K562 (cell line): ENCODE results near the gene RSAD1. TPM values are rescaled to one million over a fixed set of nuclear protein-coding genes. Genes with fewer than 3 reads are reported as not detected.

Experiments used
- CBX1 ChIP-seq: sonication (generic); IDR thresholded peaks from 2 replicates; pipeline ENCODE4 v1.6.1; 2016; ENCODE audit warnings: antibody characterized with exemption, low read depth, mild to moderate bottlenecking
- CREB3 ChIP-seq: fragments of 450-650 bp; conservative IDR thresholded peaks from 2 replicates; pipeline ENCODE4 v1.6.1; 2016; ENCODE audit warnings: missing genetic modification characterization, low read depth, mild to moderate bottlenecking, missing compliant biosample characterization, moderate library complexity
- DIDO1 ChIP-seq: fragments of 450-650 bp; IDR thresholded peaks from 2 replicates; pipeline ENCODE4 v1.6.1; 2016; ENCODE audit warnings: low read depth, missing biosample characterization, missing genetic modification characterization
- DMBX1 ChIP-seq: fragments of 250-450 bp; sonication (Bioruptor Pico); IDR thresholded peaks from 2 replicates; pipeline ENCODE4 v1.8.0; 2022; ENCODE audit warnings: inconsistent platforms, mild to moderate bottlenecking, moderate library complexity, borderline replicate concordance
- EWSR1 ChIP-seq: fragments of 450-650 bp; IDR thresholded peaks from 2 replicates; pipeline ENCODE4 v1.6.1; 2018; ENCODE audit warnings: borderline replicate concordance, mild to moderate bottlenecking, low read depth, moderate library complexity; ENCODE audit not compliant: partially characterized antibody
- GTF2B ChIP-seq: IDR thresholded peaks from 2 replicates; pipeline ENCODE4 v1.6.1; 2011; ENCODE audit not compliant: insufficient read length; ENCODE audit errors: extremely low read depth
- HDAC8 ChIP-seq: fragments of 450-650 bp; IDR thresholded peaks from 2 replicates; pipeline ENCODE4 v1.6.1; 2016; ENCODE audit warnings: mild to moderate bottlenecking, missing genetic modification characterization, moderate library complexity, missing compliant biosample characterization
- HDGF ChIP-seq: fragments of 450-650 bp; IDR thresholded peaks from 2 replicates; pipeline ENCODE4 v1.6.1; 2016
- HMGXB4 ChIP-seq: sonication (generic); formaldehyde crosslinking; IDR thresholded peaks from 2 replicates; pipeline ENCODE4 v1.8.1; 2023; ENCODE audit warnings: mild to moderate bottlenecking, missing genetic modification reagents
- KAT8 ChIP-seq: fragments of 450-650 bp; IDR thresholded peaks from 2 replicates; pipeline ENCODE4 v1.6.1; 2016; ENCODE audit warnings: low read depth, mild to moderate bottlenecking
- KDM1A ChIP-seq, 2 experiments: fragments of 450-650 bp; IDR thresholded peaks; 2 replicates each; pipeline ENCODE4 v1.6.1; 2016; ENCODE audit warnings: mild to moderate bottlenecking in 2 of 2
- MCM5 ChIP-seq: fragments of 450-650 bp; IDR thresholded peaks from 2 replicates; pipeline ENCODE4 v1.6.1; 2016; ENCODE audit warnings: low read depth
- NR4A1 ChIP-seq, 2 experiments: fragments of 250-450 bp in 1 of 2; fragments of 450-650 bp in 1 of 2; sonication (Bioruptor Pico) in 1 of 2; IDR thresholded peaks; 2 replicates each; pipeline versions ENCODE4 v1.4.0 to v1.6.1; 2016 to 2020; ENCODE audit warnings: mild to moderate bottlenecking in 2 of 2, missing compliant biosample characterization in 1 of 2, missing genetic modification characterization in 1 of 2, moderate library complexity in 1 of 2
- PYGO2 ChIP-seq: fragments of 450-650 bp; IDR thresholded peaks from 2 replicates; pipeline ENCODE4 v1.6.1; 2016; ENCODE audit warnings: mild to moderate bottlenecking, missing genetic modification characterization, moderate library complexity, missing compliant biosample characterization
- ZBTB5 ChIP-seq: fragments of 450-650 bp; IDR thresholded peaks from 2 replicates; pipeline ENCODE4 v1.6.1; 2017; ENCODE audit warnings: antibody characterized with exemption
- ZFP30 ChIP-seq: fragments of 250-450 bp; sonication (Bioruptor Pico); IDR thresholded peaks from 2 replicates; pipeline ENCODE4 v1.8.0; 2022; ENCODE audit warnings: moderate library complexity, mild to moderate bottlenecking, inconsistent platforms, borderline replicate concordance
- ZNF121 ChIP-seq: sonication (generic); formaldehyde crosslinking; conservative IDR thresholded peaks from 2 replicates; pipeline ENCODE4 v1.8.0; 2022; ENCODE audit warnings: missing genetic modification reagents
- ZNF197 ChIP-seq: fragments of 200-800 bp; sonication (Bioruptor generic); IDR thresholded peaks from 2 replicates; pipeline ENCODE4 v1.6.1; 2016; ENCODE audit warnings: low read depth, missing genetic modification characterization, missing compliant biosample characterization
- ZNF263 ChIP-seq: sonication (generic); formaldehyde crosslinking; IDR thresholded peaks from 2 replicates; pipeline ENCODE4 v1.8.0; 2022; ENCODE audit warnings: mild to moderate bottlenecking, missing genetic modification reagents, borderline replicate concordance
- ZNF354B ChIP-seq: fragments of 250-450 bp; sonication (Bioruptor Pico); IDR thresholded peaks from 2 replicates; pipeline ENCODE4 v1.4.0; 2020
- ZNF655 ChIP-seq: fragments of 250-450 bp; sonication (Bioruptor Pico); IDR thresholded peaks from 2 replicates; pipeline ENCODE4 v1.5.0; 2021
- ZNF75A ChIP-seq: fragments of 450-650 bp; formaldehyde crosslinking; IDR thresholded peaks from 2 replicates; pipeline ENCODE4 v1.4.0; 2020; ENCODE audit warnings: mild to moderate bottlenecking
- ZNF79 ChIP-seq: fragments of 250-450 bp; sonication (Bioruptor Pico); IDR thresholded peaks from 2 replicates; pipeline ENCODE4 v1.4.0; 2020; ENCODE audit warnings: low read depth, mild to moderate bottlenecking, moderate library complexity
- ZSCAN29 ChIP-seq: fragments of 450-650 bp; IDR thresholded peaks from 2 replicates; pipeline ENCODE4 v1.6.1; 2017
- polyA plus RNA-seq, 8 experiments: library from polyadenylated mRNA; depleted of rRNA in 4 of 8; stranded (reverse) in 5 of 8; unstranded in 3 of 8; fragments of >200 nt; fragmentation: Nextera tagmentation in 2 of 8; fragmentation: Illumina TruSeq in 1 of 8; extraction: Ambion mirVana in 2 of 8; extraction: Trizol in 1 of 8; gene quantifications; 2 replicates each; pipeline versions ENCODE4 v1.2.1 to v1.2.3, GENCODE V29; 2011 to 2014; ENCODE audit warnings: inconsistent platforms in 1 of 8, missing spikeins in 1 of 8
- total RNA-seq, 7 experiments: library from RNA; depleted of rRNA in 6 of 7; stranded (reverse); fragments of >200 nt in 6 of 7; fragmentation: Illumina TruSeq in 2 of 7; extraction: Trizol in 2 of 7; gene quantifications; 2 replicates each; pipeline versions ENCODE4 v1.2.1 to v1.2.3, GENCODE V29; 2011 to 2021; ENCODE audit warnings: low replicate concordance in 1 of 7

The RSAD1 gene
- total and polyA plus RNA-seq, 9 of the 15 experiments (the other 6 are each of a cell fraction or from before 2014, with no cell fraction given) = 4.5 to 42.5 (median 26.8) TPM

GRCh38 chr17:50482516-50482915, 3.9 kb downstream of the RSAD1 start (continued):
- TF ChIP-seq ZNF655 (CRISPR knock-in tag) = no peak
- no peak for TF ChIP-seq ZNF121 (CRISPR knock-in tag)
- no peak for TF ChIP-seq DMBX1 (CRISPR knock-in tag)
- no peak for TF ChIP-seq KDM1A (IDR thresholded peaks at IDR 0.05)
- no peak for TF ChIP-seq ZNF79
- TF ChIP-seq NR4A1 (CRISPR knock-in tag; IDR thresholded peaks at IDR 0.05) = no peak
- no peak for TF ChIP-seq NR4A1 (tag; IDR thresholded peaks at IDR 0.05)
- TF ChIP-seq ZSCAN29 = no peak
- no peak for TF ChIP-seq HMGXB4
- no peak for TF ChIP-seq ZFP30 (CRISPR knock-in tag)
- TF ChIP-seq DIDO1 (tag) = no peak
- TF ChIP-seq KAT8 = no peak
- no peak for TF ChIP-seq ZNF354B (CRISPR knock-in tag)
- TF ChIP-seq ZNF197 (CRISPR knock-in tag) = 0 out of 2 replicates have a peak, but pooled peaks have one; percentile 50
- TF ChIP-seq GTF2B = no peak
- no peak for TF ChIP-seq ZBTB5
- no peak for TF ChIP-seq HDAC8
- no peak for TF ChIP-seq EWSR1
- no peak for TF ChIP-seq HDGF
- no peak for TF ChIP-seq CBX1
- TF ChIP-seq PYGO2 (tag) = no peak
- TF ChIP-seq ZNF263 (CRISPR knock-in tag) = no peak; the same call in 1 of the 2 replicates
- TF ChIP-seq MCM5 = no peak
- no peak for TF ChIP-seq ZNF75A (CRISPR knock-in tag)
- TF ChIP-seq CREB3 (tag) = no peak
